ENCODE data around the gene IMMP1L.

GRCh38 chr11:31492320-31492913, 17.0 kb downstream of the IMMP1L start:
- no peak for TF ChIP-seq CTCF (IDR thresholded peaks at IDR 0.05)
- no peak for TF ChIP-seq POLR2A (IDR thresholded peaks at IDR 0.05)
- TF ChIP-seq POLR2AphosphoS5 (IDR thresholded peaks at IDR 0.05), result no peak
- no peak for TF ChIP-seq EP300 (IDR thresholded peaks at IDR 0.05)
